ENCODE results near the gene SAMHD1.

- no peak for TF ChIP-seq CTCF (IDR thresholded peaks at IDR 0.05)
- TF ChIP-seq CHD2 (IDR thresholded peaks at IDR 0.05; ENCODE audit: low read length, partially characterized antibody): no peak
- no peak for TF ChIP-seq BHLHE40 (IDR thresholded peaks at IDR 0.05; ENCODE audit: low read depth, low read length)
- TF ChIP-seq EHMT2 (IDR thresholded peaks at IDR 0.05; ENCODE audit: low read depth): no peak
- no peak for TF ChIP-seq MAX (IDR thresholded peaks at IDR 0.05)
- TF ChIP-seq CEBPB (IDR thresholded peaks at IDR 0.05): no peak
- TF ChIP-seq POLR2A (IDR thresholded peaks at IDR 0.05; ENCODE audit: low read length): no peak
- TF ChIP-seq TP53 (CRISPR knock-in tag; IDR thresholded peaks at IDR 0.05): no peak
- TF ChIP-seq HDAC2 (IDR thresholded peaks at IDR 0.05): no peak
- no peak for TF ChIP-seq ESRRA (IDR thresholded peaks at IDR 0.05; ENCODE audit: borderline replicate concordance, low read length)
- TF ChIP-seq EP300 (IDR thresholded peaks at IDR 0.05): no peak
These were observed 46.8 kb downstream of the SAMHD1 start for GRCh38 chr20:36904690-36905089.

Measured in A549 (cell line).